Kasumi-1 (cell line): ENCODE results near the gene TMEM120A.
A peak's percentile ranks its signal among the peaks of the same experiment; 100 is the strongest.

Experiments used
- DNase-seq, 2 experiments: peaks; one replicate each; lab custom pipeline; 2025; lab: John Stamatoyannopoulos, UW

Gene TMEM120A

GRCh38 chr7:75980430-75981202 is 13.8 kb downstream of the TMEM120A start:
- DNase-seq, result no peak

- no peak for DNase-seq
Observed at GRCh38 chr7:75979759-75980429, 14.5 kb downstream of the TMEM120A start.

- no peak for DNase-seq
Observed at GRCh38 chr7:75977743-75978142, 16.7 kb downstream of the TMEM120A start.

GRCh38 chr7:75971961-75972763 is 22.2 kb downstream of the TMEM120A start:
- DNase-seq, result peak; percentile 65 to 71

GRCh38 chr7:75971309-75971960 is 23.0 kb downstream of the TMEM120A start:
- no peak for DNase-seq

- no peak for DNase-seq
Observed at GRCh38 chr7:75969704-75970498, 24.5 kb downstream of the TMEM120A start.

GRCh38 chr7:75969182-75969581 is 25.2 kb downstream of the TMEM120A start:
- DNase-seq, result no peak

- no peak for DNase-seq
Observed at GRCh38 chr7:75968561-75969001, 25.8 kb downstream of the TMEM120A start.

- DNase-seq, result no peak
Observed at GRCh38 chr7:75968012-75968411, 26.4 kb downstream of the TMEM120A start.

- peak; percentile 80 to 83 for DNase-seq
Observed at GRCh38 chr7:75967487-75967997, 26.9 kb downstream of the TMEM120A start.

- no peak for DNase-seq
Observed at GRCh38 chr7:75967055-75967454, 27.3 kb downstream of the TMEM120A start.

- DNase-seq, result no peak
Observed at GRCh38 chr7:75966190-75966961, 28.0 kb downstream of the TMEM120A start.

GRCh38 chr7:75965617-75966016 is 28.8 kb downstream of the TMEM120A start:
- no peak for DNase-seq

GRCh38 chr7:75963381-75963995 is 30.9 kb downstream of the TMEM120A start:
- no peak for DNase-seq

- DNase-seq, result peak; percentile 5 to 15
Observed at GRCh38 chr7:75962607-75963380, 31.6 kb downstream of the TMEM120A start.

- no peak for DNase-seq
Observed at GRCh38 chr7:75961218-75961617, 33.2 kb downstream of the TMEM120A start.

- DNase-seq, result no peak
Observed at GRCh38 chr7:75960372-75960771, 34.0 kb downstream of the TMEM120A start.

- no peak for DNase-seq
Observed at GRCh38 chr7:75958802-75959543, 35.4 kb downstream of the TMEM120A start.
